Measurements from ENCODE around the gene SLCO2A1. TPM values are rescaled to one million over a fixed set of nuclear protein-coding genes. Genes with fewer than 3 reads are reported as not detected.

The SLCO2A1 gene
- total RNA-seq, 1 donor from 2014 or later, result 2.5 TPM

DNA sequence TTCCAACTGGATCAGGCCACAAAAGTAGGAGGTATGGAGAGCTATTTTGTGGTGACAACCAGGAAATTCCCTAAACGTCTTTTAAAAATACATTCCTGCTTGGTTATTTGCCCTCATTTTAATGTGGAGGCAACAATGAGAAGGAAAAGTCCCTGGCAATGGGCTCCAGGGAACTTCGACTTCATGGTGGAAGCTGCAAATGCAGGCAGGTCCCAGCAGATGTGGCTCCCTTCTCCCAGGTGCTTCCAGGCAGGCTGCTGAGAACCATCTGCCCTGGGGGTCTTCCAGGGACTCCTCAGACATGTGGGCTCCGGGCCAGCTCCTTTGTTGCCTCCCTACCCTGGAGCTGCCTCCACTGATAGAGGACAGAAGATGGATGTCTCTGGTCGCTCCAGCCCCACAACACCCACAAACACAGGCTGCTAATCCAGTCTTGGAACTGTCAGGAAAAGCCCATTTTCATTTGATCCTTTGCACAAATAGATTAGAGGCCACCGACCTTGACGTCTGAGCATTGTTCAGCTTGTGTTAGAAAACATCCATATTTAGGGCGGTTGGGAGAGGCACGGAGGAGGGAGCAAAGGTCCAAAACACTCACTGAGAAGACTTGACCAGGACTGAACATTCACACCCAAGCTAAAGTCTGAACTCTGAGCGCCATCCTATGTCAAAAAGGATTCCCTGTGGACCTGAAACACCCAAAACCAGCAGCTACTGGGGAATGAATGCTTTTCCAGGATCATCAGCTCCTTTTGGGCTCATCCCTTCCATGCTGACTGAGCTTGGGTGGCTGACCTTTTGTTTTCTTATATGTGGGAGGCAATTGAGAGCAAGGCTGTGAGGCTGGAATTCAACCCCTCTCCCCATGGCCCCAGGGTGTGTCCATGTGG, 30.2 kb upstream of the SLCO2A1 start:
- peaks cover 4% of the 10 kb centered on the region for H3K27me3 ChIP-seq (ENCODE audit: control insufficient read depth, insufficient read depth, low read length)
- no peak for DNase-seq (ENCODE audit: low read depth)
- TF ChIP-seq CTCF (IDR thresholded peaks at IDR 0.05; ENCODE audit: insufficient read depth, low read length, poor library complexity, severe bottlenecking), result no peak
- H3K4me3 ChIP-seq (ENCODE audit: low read depth, low read length), result no peak overlapping the region
- H3K36me3 ChIP-seq (ENCODE audit: control insufficient read depth, insufficient read depth, low read length), result no peaks in the 10 kb centered on the region

DNA sequence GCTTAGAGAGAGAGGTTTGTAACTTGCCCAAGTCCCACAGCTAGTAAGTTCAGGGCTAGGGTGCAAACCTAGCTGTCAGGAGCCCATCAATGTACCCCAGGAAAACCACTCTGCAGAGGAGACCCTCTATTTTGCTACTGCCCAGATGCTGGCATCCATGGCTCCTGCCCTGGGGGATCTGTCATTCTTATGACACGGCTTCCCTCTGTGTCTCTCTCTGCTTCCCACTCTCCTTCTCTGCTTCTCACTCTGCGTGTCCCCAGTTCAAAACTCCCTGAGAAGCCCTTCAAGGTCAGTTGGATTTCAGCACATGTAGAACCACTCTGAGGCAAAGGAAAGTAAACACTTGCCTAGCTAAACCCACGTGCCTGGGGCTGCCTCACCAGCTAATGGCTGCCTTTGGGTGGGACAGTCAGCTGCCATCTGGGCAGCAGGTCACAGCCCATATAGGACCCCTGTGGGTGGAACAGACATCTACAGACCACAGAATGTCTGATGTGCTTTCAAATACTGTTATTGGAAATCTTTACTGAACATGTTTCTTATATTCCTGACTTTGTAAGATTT, 29.4 kb upstream of the SLCO2A1 start:
- no peak for DNase-seq (ENCODE audit: low read depth)

DNA sequence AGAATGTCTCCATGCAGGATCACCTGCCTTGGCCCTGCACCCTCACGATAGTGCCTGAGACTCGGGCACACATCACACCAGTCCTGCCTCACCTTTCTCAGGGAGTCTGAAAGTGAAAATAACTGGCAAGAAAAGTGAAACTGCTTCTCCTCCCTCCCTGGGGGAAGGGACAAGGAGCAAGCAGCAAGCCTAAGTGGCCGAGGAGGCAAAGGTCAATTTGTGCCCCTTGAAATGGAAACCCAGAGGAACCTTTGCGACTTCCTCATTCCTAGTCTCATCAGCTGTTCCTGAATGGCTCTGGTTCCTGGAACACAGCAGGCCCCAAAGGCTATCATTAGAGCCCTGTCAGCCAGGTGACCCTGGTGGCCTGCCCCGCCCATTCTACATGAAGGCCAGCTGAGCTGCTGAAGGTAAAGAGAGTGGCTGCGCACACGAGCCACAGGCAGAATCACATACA, 28.0 kb upstream of the SLCO2A1 start:
- TF ChIP-seq CTCF (IDR thresholded peaks at IDR 0.05; ENCODE audit: insufficient read depth, low read length, poor library complexity, severe bottlenecking), result no peak
- Histone ChIP-seq H3K36me3 (ENCODE audit: control insufficient read depth, insufficient read depth, low read length) (no peaks in the 10 kb centered on the region), H3K27me3 (ENCODE audit: control insufficient read depth, insufficient read depth, low read length) (peaks cover 4% of the 10 kb centered on the region), H3K4me3 (ENCODE audit: low read depth, low read length) (no peak overlapping the region)
- DNase-seq (ENCODE audit: low read depth), result no peak

More for the DNA sequence above, 29.4 kb upstream of the SLCO2A1 start:
- H3K36me3 ChIP-seq (ENCODE audit: control insufficient read depth, insufficient read depth, low read length), result no peaks in the 10 kb centered on the region
- no peak for TF ChIP-seq CTCF (IDR thresholded peaks at IDR 0.05; ENCODE audit: insufficient read depth, low read length, poor library complexity, severe bottlenecking)
- no peak overlapping the region for H3K4me3 ChIP-seq (ENCODE audit: low read depth, low read length)
- peaks cover 4% of the 10 kb centered on the region for H3K27me3 ChIP-seq (ENCODE audit: control insufficient read depth, insufficient read depth, low read length)

GRCh38 chr3:134057006-134057653, 27.4 kb upstream of the SLCO2A1 start:
- no peak for TF ChIP-seq CTCF (IDR thresholded peaks at IDR 0.05; ENCODE audit: insufficient read depth, low read length, poor library complexity, severe bottlenecking)
- Histone ChIP-seq H3K4me3 (ENCODE audit: low read depth, low read length) (no peak overlapping the region), H3K27me3 (ENCODE audit: control insufficient read depth, insufficient read depth, low read length) (peaks cover 4% of the 10 kb centered on the region), H3K36me3 (ENCODE audit: control insufficient read depth, insufficient read depth, low read length) (no peaks in the 10 kb centered on the region)
- DNase-seq (ENCODE audit: low read depth), result no peak

- no peak for DNase-seq (ENCODE audit: low read depth)
- no peaks in the 10 kb centered on the region for H3K36me3 ChIP-seq (ENCODE audit: control insufficient read depth, insufficient read depth, low read length)
- peaks cover 4% of the 10 kb centered on the region for H3K27me3 ChIP-seq (ENCODE audit: control insufficient read depth, insufficient read depth, low read length)
- TF ChIP-seq CTCF (IDR thresholded peaks at IDR 0.05; ENCODE audit: insufficient read depth, low read length, poor library complexity, severe bottlenecking), result no peak
- no peak overlapping the region for H3K4me3 ChIP-seq (ENCODE audit: low read depth, low read length)
These were observed 26.8 kb upstream of the SLCO2A1 start for GRCh38 chr3:134056464-134056891.

All from kidney epithelial cell (primary cell).